H1 (cell line): ENCODE results near the gene RBM10. TPM values are rescaled to one million over a fixed set of nuclear protein-coding genes. Genes with fewer than 3 reads are reported as not detected.

Experiments used
- CTCF ChIA-PET: fragments of 300-600 bp; sonication (Branson Sonifier 250); formaldehyde crosslinking; loops from one replicate; lab custom pipeline; 2021; ENCODE audit not compliant: partially characterized antibody; lab: Charles Lee
- POLR2A ChIA-PET: fragments of 300-600 bp; sonication (Branson Sonifier 250); formaldehyde crosslinking; loops from one replicate; lab custom pipeline; 2021; ENCODE audit warnings: inconsistent platforms; ENCODE audit not compliant: partially characterized antibody; lab: Charles Lee
- DNase-seq, 2 experiments: peaks; one replicate each; pipeline versions ENCODE4 v3.0.0 to v3.0.0-alpha.2; 2010 to 2022; ENCODE audit warnings: low spot score in 2 of 2, low read depth in 1 of 2, mixed read lengths in 1 of 2
- FAIRE-seq: peaks from 2 replicates; lab custom pipeline; 2011; peaks lifted over from hg19 to GRCh38; lab: Jason Lieb, UNC
- H2AFZ ChIP-seq: 2 replicates; pipeline ENCODE4 v1.8.1; 2012; ENCODE audit warnings: low read length, inconsistent platforms
- H2AK5ac ChIP-seq: 2 replicates; pipeline ENCODE4 v1.6.1; 2013; ENCODE audit warnings: low read depth, low read length
- H2BK120ac ChIP-seq: replicated peaks from 2 replicates; pipeline ENCODE3; 2013; ENCODE audit warnings: low read depth, low read length, inconsistent platforms
- H2BK12ac ChIP-seq: 2 replicates; pipeline ENCODE4 v1.6.1; 2013; ENCODE audit warnings: low read depth, low read length
- H2BK15ac ChIP-seq: 2 replicates; pipeline ENCODE4 v1.6.1; 2013; ENCODE audit warnings: low read length
- H2BK20ac ChIP-seq: 2 replicates; pipeline ENCODE4 v1.6.1; 2013; ENCODE audit warnings: low read length
- H2BK5ac ChIP-seq: 2 replicates; pipeline ENCODE4 v1.6.1; 2013; ENCODE audit warnings: low read depth, low read length
- H3K14ac ChIP-seq: 2 replicates; pipeline ENCODE4 v1.6.1; 2013; ENCODE audit warnings: inconsistent platforms; ENCODE audit not compliant: insufficient read length
- H3K18ac ChIP-seq: 2 replicates; pipeline ENCODE4 v1.6.1; 2013; ENCODE audit warnings: low read length; ENCODE audit errors: extremely low read depth
- H3K23ac ChIP-seq: 2 replicates; pipeline ENCODE4 v1.6.1; 2013; ENCODE audit warnings: inconsistent platforms; ENCODE audit not compliant: insufficient read length
- H3K23me2 ChIP-seq: 2 replicates; pipeline ENCODE4 v1.6.1; 2013; ENCODE audit warnings: low read depth, low read length
- H3K27ac ChIP-seq: 2 replicates; pipeline ENCODE4 v1.6.1; 2011; ENCODE audit warnings: low read depth, low read length, inconsistent platforms
- H3K27me3 ChIP-seq, 4 experiments: replicated peaks in 1 of 4; 1 replicate in 1 of 4; 2 replicates in 3 of 4; pipeline versions ENCODE4 v1.6.1 to v1.8.1; 2011 to 2013; ENCODE audit warnings: low read length in 3 of 4, mild to moderate bottlenecking in 3 of 4, inconsistent platforms in 2 of 4, mixed read lengths in 2 of 4, moderate library complexity in 1 of 4; ENCODE audit not compliant: control insufficient read depth in 3 of 4, insufficient read depth in 3 of 4; ENCODE audit errors: extremely low read depth in 1 of 4
- H3K36me3 ChIP-seq, 4 experiments: 2 replicates each; pipeline versions ENCODE4 v1.6.1 to v1.8.1; 2011 to 2013; ENCODE audit warnings: mild to moderate bottlenecking in 4 of 4, low read length in 3 of 4, moderate library complexity in 2 of 4, control low read depth in 1 of 4, inconsistent platforms in 1 of 4; ENCODE audit not compliant: insufficient read depth in 4 of 4, control insufficient read depth in 2 of 4
- H3K4ac ChIP-seq: replicated peaks from 2 replicates; pipeline ENCODE3; 2013; ENCODE audit warnings: low read length, low read depth, mixed read lengths, inconsistent platforms; ENCODE audit not compliant: insufficient read length
- H3K4me1 ChIP-seq, 4 experiments: replicated peaks in 1 of 4; 1 replicate in 1 of 4; 2 replicates in 3 of 4; pipeline versions ENCODE4 v1.6.1 to v1.8.1; 2011 to 2013; ENCODE audit warnings: low read length in 3 of 4, inconsistent platforms in 2 of 4, mixed read lengths in 1 of 4; ENCODE audit not compliant: insufficient read depth in 4 of 4, control insufficient read depth in 3 of 4
- H3K4me2 ChIP-seq, 2 experiments: 2 replicates each; pipeline versions ENCODE4 v1.6.1 to v1.8.1; 2011 to 2013; ENCODE audit warnings: low read depth in 2 of 2, low read length in 2 of 2, control low read depth in 1 of 2, inconsistent platforms in 1 of 2, mild to moderate bottlenecking in 1 of 2; ENCODE audit not compliant: insufficient read depth in 1 of 2
- H3K4me3 ChIP-seq, 4 experiments: fragments of 200-600, 300-600 bp in 1 of 4; sonication (generic), shearing (Covaris generic), sonication (Bioruptor Twin) in 1 of 4; 2 replicates each; pipeline versions ENCODE4 v1.5.1 to v1.8.1; 2011 to 2016; ENCODE audit warnings: low read length in 4 of 4, low read depth in 3 of 4, control low read depth in 2 of 4, inconsistent platforms in 2 of 4, mild to moderate bottlenecking in 2 of 4, mixed read lengths in 1 of 4, moderate library complexity in 1 of 4; ENCODE audit not compliant: insufficient read depth in 2 of 4; ENCODE audit errors: extremely low read depth in 1 of 4
- H3K56ac ChIP-seq: replicated peaks from 2 replicates; pipeline ENCODE3; 2013; ENCODE audit warnings: low read depth, mild to moderate bottlenecking, mixed read lengths, low read length, inconsistent platforms; ENCODE audit not compliant: insufficient read length
- H3K79me1 ChIP-seq: 2 replicates; pipeline ENCODE4 v1.6.1; 2013; ENCODE audit warnings: low read depth, low read length, control low read depth
- H3K79me2 ChIP-seq, 2 experiments: 2 replicates each; pipeline versions ENCODE4 v1.6.1 to v1.8.1; 2012 to 2013; ENCODE audit warnings: low read length in 2 of 2, mild to moderate bottlenecking in 2 of 2, inconsistent platforms in 1 of 2; ENCODE audit not compliant: insufficient read depth in 2 of 2, control insufficient read depth in 1 of 2
- H3K9ac ChIP-seq, 4 experiments: replicated peaks in 1 of 4; 1 replicate in 1 of 4; 2 replicates in 3 of 4; pipeline versions ENCODE4 v1.6.1 to v1.8.1; 2011 to 2013; ENCODE audit warnings: low read depth in 3 of 4, low read length in 3 of 4, control low read depth in 2 of 4, mild to moderate bottlenecking in 2 of 4, moderate library complexity in 2 of 4, inconsistent platforms in 1 of 4; ENCODE audit errors: extremely low read depth in 1 of 4
- H3K9me3 ChIP-seq, 2 experiments: 2 replicates each; pipeline versions ENCODE4 v1.6.1 to v1.8.1; 2012 to 2013; ENCODE audit warnings: mild to moderate bottlenecking in 2 of 2, moderate library complexity in 2 of 2, control low read depth in 1 of 2, inconsistent platforms in 1 of 2, low read depth in 1 of 2, low read length in 1 of 2, mixed read lengths in 1 of 2; ENCODE audit not compliant: insufficient read depth in 2 of 2
- H4K20me1 ChIP-seq, 2 experiments: replicated peaks in 1 of 2; 2 replicates each; pipeline versions ENCODE3 to v1.8.1; 2011 to 2013; ENCODE audit warnings: inconsistent platforms in 2 of 2, low read length in 2 of 2, mild to moderate bottlenecking in 1 of 2; ENCODE audit not compliant: insufficient read depth in 2 of 2, control insufficient read depth in 1 of 2
- H4K5ac ChIP-seq: 2 replicates; pipeline ENCODE4 v1.6.1; 2013; ENCODE audit warnings: low read length, low read depth, mixed read lengths, inconsistent platforms; ENCODE audit not compliant: insufficient read length
- H4K8ac ChIP-seq: 2 replicates; pipeline ENCODE4 v1.8.0; 2013; ENCODE audit warnings: mild to moderate bottlenecking, moderate library complexity, low read length, inconsistent platforms; ENCODE audit not compliant: insufficient read depth; ENCODE audit errors: extremely low read depth
- H4K91ac ChIP-seq: replicated peaks from 2 replicates; pipeline ENCODE3; 2013; ENCODE audit warnings: low read length, mixed read lengths, inconsistent platforms; ENCODE audit not compliant: insufficient read length
- GABPA ChIP-seq: IDR thresholded peaks from 2 replicates; pipeline ENCODE4 v1.6.1; 2011; ENCODE audit warnings: mild to moderate bottlenecking, low read length, moderate library complexity, borderline replicate concordance; ENCODE audit not compliant: insufficient read depth
- HDAC2 ChIP-seq, 2 experiments: fragments of 300-600 bp in 1 of 2; sonication (generic) in 1 of 2; IDR thresholded peaks; 2 replicates each; pipeline ENCODE4 v1.6.1; 2011 to 2012; ENCODE audit warnings: low read depth in 2 of 2, low read length in 2 of 2, mild to moderate bottlenecking in 2 of 2, moderate library complexity in 2 of 2, borderline replicate concordance in 1 of 2, inconsistent platforms in 1 of 2
- JUND ChIP-seq: IDR thresholded peaks from 2 replicates; pipeline ENCODE4 v1.6.1; 2011; ENCODE audit warnings: mild to moderate bottlenecking, improper control_type of control experiment, low read length
- NRF1 ChIP-seq: IDR thresholded peaks from 2 replicates; pipeline ENCODE4 v1.6.1; 2011; ENCODE audit warnings: mild to moderate bottlenecking, low read depth, low read length, improper control_type of control experiment
- POLR2AphosphoS5 ChIP-seq: IDR thresholded peaks from 2 replicates; pipeline ENCODE4 v1.6.1; 2011; ENCODE audit warnings: low read depth, low read length
- RNF2 ChIP-seq: fragments of 200-900, 300-1000 bp; sonication (generic); IDR thresholded peaks from 2 replicates; pipeline ENCODE4 v1.7.1; 2016; ENCODE audit warnings: borderline replicate concordance, low read depth, mild to moderate bottlenecking, antibody characterized with exemption, low read length; ENCODE audit not compliant: poor library complexity, severe bottlenecking; ENCODE audit errors: missing control alignments
- SIX5 ChIP-seq: IDR thresholded peaks from 2 replicates; pipeline ENCODE4 v1.6.1; 2011; ENCODE audit warnings: mild to moderate bottlenecking, low read depth, low read length
- SP2 ChIP-seq: IDR thresholded peaks from 2 replicates; pipeline ENCODE4 v1.6.1; 2012; ENCODE audit warnings: mild to moderate bottlenecking, low read length, inconsistent platforms
- SUZ12 ChIP-seq: fragments of 200-600 bp; sonication (generic); IDR thresholded peaks from 2 replicates; pipeline ENCODE4 v1.6.1; 2012; ENCODE audit warnings: mild to moderate bottlenecking, inconsistent platforms, low read length, moderate library complexity, mixed read lengths
- TEAD4 ChIP-seq: IDR thresholded peaks from 2 replicates; pipeline ENCODE4 v1.6.1; 2012; ENCODE audit warnings: low read depth, low read length, inconsistent platforms, mixed read lengths
- ZNF274 ChIP-seq: IDR thresholded peaks from 2 replicates; pipeline ENCODE4 v1.7.0; 2012; ENCODE audit warnings: low read length, borderline replicate concordance; ENCODE audit errors: extremely low read depth
- WGBS, 2 experiments: shearing (Covaris generic) in 1 of 2; methylation state at CpG; one replicate each; pipeline versions ENCODE4 v1.1.6 to v1.1.7; 2013 to 2015; ENCODE audit warnings: low lambda C conversion rate in 2 of 2, mixed read lengths in 2 of 2, inconsistent platforms in 1 of 2, low coverage in 1 of 2, missing lambda C conversion rate in 1 of 2; ENCODE audit not compliant: insufficient replicate concordance in 2 of 2, insufficient coverage in 1 of 2, insufficient read length in 1 of 2; ENCODE audit errors: extremely low coverage in 1 of 2, missing lambda C conversion rate in 1 of 2; 5-methylcytosine and 5-hydroxymethylcytosine counted together
- polyA plus RNA-seq, 7 experiments: library from polyadenylated mRNA; depleted of rRNA in 3 of 7; stranded (reverse) in 5 of 7; unstranded in 2 of 7; fragments of >200 nt in 5 of 7; fragments of 200-250 nt in 2 of 7; gene quantifications; 1 replicate in 5 of 7; 2 replicates in 1 of 7; 4 replicates in 1 of 7; pipeline versions ENCODE4 v1.2.1 to v1.2.3, GENCODE V29; 2011 to 2013; ENCODE audit warnings: missing spikeins in 2 of 7, mixed read lengths in 2 of 7
- total RNA-seq: library from RNA; stranded (reverse); fragmentation: NEBNext Ultra II Directional; extraction: Animal tissue kit (Norgen Biotek cat#: 25700); gene quantifications from 2 replicates; pipeline ENCODE4 v1.2.1, GENCODE V29; 2021
- TF ChIP-seq, protein P1 (sequence below): IDR thresholded peaks from 2 replicates; pipeline ENCODE4 v1.6.1; 2012; ENCODE audit warnings: inconsistent platforms

Gene RBM10
- total and polyA plus RNA-seq, 2 of the 8 experiments (the other 6 are each of a cell fraction or from before 2014, with no cell fraction given), result 35.7 to 64.0 TPM

- Histone ChIP-seq H3K4me3 (no peak overlapping the region), H4K91ac (no peak overlapping the region), H2BK12ac (no peak overlapping the region), H3K4ac (no peak overlapping the region), H4K20me1 (peaks cover 0 to 2% of the 10 kb centered on the region in 2 experiments), H4K5ac (no peak overlapping the region), H3K9me3 (no peaks in the 10 kb centered on the region), H3K9ac (no peak overlapping the region), H2AK5ac (no peak overlapping the region), H3K79me1 (no peaks in the 10 kb centered on the region), H3K4me2 (no peak overlapping the region), H3K4me1 (peaks cover 0 to 4% (median 0%) of the 10 kb centered on the region in 4 experiments; a peak in 3 of 7 replicates), H3K23ac (no peak overlapping the region), H2BK5ac (no peak overlapping the region), H3K79me2 (no peaks in the 10 kb centered on the region), H2AFZ (no peak overlapping the region), H3K56ac (no peak overlapping the region), H2BK20ac (no peak overlapping the region), H3K36me3 (peaks cover 2 to 31% (median 17%) of the 10 kb centered on the region in 4 experiments; a peak in 6 of 8 replicates), H3K27ac (no peak overlapping the region; the same call in 1 of the 2 replicates), H3K23me2 (peaks cover 2% of the 10 kb centered on the region; the same call in 1 of the 2 replicates), H4K8ac (no peak overlapping the region), H3K18ac (no peak overlapping the region), H2BK15ac (no peak overlapping the region), H2BK120ac (no peak overlapping the region), H3K27me3 (no peaks in the 10 kb centered on the region), H3K14ac (no peak overlapping the region)
- DNase-seq (no peak), FAIRE-seq (no peak)
- POLR2A ChIA-PET, result interaction anchor here (1.2 to 2.6 kb wide), 2 partner anchors 14 to 31 kb away, joined by 4 to 9 read pairs; no protein-coding TSS in a partner anchor
- 93% methylated on average over 11 of the region's 27 CpGs; no CpG with 5 or more reads in 1 of the 2 experiments for WGBS, 2 experiments
- CTCF ChIA-PET, result no interaction called here
- TF ChIP-seq GABPA (no peak), SUZ12 (no peak), NRF1 (no peak), ZNF274 (no peak), POLR2AphosphoS5 (no peak), SP2 (no peak), HDAC2 (IDR thresholded peaks at IDR 0.05; ENCODE audit: borderline replicate concordance in 1 of 2, low read depth in 2 of 2, low read length in 2 of 2) (no peak), JUND (no peak), SIX5 (no peak), TEAD4 (no peak), RNF2 (no peak)
- TF ChIP-seq, protein P1, sequence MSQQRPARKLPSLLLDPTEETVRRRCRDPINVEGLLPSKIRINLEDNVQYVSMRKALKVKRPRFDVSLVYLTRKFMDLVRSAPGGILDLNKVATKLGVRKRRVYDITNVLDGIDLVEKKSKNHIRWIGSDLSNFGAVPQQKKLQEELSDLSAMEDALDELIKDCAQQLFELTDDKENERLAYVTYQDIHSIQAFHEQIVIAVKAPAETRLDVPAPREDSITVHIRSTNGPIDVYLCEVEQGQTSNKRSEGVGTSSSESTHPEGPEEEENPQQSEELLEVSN, result no peak
Measured at GRCh38 chrX:47186096-47186740, 41.2 kb downstream of the RBM10 start.
